ENCODE data around the gene AKT1S1.

DNA sequence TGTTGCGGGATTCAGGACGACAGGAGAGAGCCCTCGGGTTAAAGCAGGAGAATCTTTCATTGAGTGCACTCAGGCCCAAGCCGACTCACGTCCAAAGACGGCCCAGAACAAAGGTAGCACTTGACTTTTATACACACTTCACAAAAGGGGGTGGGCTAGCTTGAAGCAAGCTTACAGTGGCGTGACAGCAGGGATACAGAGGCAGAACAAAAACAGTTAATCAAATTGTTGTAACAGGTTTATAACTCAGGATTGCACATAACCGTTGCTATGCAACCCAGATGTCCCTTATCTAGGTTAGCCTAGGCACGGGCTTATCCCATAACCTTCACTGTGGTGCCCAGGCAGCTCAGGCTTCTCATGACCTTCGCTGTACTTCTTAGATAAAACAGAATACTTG lies 57.0 kb downstream of the AKT1S1 start:
- TF ChIP-seq, protein P1, sequence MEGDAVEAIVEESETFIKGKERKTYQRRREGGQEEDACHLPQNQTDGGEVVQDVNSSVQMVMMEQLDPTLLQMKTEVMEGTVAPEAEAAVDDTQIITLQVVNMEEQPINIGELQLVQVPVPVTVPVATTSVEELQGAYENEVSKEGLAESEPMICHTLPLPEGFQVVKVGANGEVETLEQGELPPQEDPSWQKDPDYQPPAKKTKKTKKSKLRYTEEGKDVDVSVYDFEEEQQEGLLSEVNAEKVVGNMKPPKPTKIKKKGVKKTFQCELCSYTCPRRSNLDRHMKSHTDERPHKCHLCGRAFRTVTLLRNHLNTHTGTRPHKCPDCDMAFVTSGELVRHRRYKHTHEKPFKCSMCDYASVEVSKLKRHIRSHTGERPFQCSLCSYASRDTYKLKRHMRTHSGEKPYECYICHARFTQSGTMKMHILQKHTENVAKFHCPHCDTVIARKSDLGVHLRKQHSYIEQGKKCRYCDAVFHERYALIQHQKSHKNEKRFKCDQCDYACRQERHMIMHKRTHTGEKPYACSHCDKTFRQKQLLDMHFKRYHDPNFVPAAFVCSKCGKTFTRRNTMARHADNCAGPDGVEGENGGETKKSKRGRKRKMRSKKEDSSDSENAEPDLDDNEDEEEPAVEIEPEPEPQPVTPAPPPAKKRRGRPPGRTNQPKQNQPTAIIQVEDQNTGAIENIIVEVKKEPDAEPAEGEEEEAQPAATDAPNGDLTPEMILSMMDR (IDR thresholded peaks at IDR 0.05): no peak
- no peak for TF ChIP-seq EP300 (IDR thresholded peaks at IDR 0.05)

Data from esophagus muscularis mucosa (tissue), 3 donors.